ENCODE data around the gene ALKBH4.
"Not testable (repeated sequence)": the region's sequence is repeated elsewhere in the genome, so short reads cannot be mapped to it uniquely, and the experiment has no call there.

Gene ALKBH4

GRCh38 chr7:102426268-102427018, 38.2 kb downstream of the ALKBH4 start:
- DNase-seq = no peak

DNA sequence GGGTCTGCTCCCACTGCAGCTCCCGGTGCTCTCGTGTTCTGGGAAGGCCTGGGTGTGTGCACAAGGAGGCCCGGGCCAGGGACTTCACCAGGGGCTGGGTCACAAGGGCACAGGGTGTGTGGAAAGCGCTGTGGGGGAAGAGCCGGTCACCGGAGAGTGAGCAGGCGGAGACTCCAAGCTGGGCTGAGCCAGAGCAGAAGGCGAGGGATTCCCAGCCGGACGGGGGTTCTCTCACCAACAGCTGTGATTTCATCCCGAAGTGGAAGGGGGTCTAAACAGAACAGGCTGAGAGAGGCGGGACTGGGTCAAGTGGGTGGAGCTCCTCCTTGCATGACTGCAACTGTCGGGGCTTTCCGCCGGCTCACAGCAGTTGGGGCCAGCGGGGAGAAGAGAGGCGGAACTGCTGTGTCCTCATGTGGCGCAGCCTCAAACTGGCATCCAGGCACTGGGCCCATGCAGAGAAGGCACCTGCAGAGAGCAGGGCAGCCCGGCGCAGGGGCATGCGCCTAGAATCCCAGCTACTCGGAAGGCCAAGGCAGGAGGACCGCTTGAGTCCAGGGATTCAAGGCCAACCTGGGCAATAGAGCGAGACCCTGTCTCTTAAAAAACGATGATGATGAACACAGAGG, 38.9 kb downstream of the ALKBH4 start:
- DNase-seq = no peak

GRCh38 chr7:102424787-102425218, 39.9 kb downstream of the ALKBH4 start:
- DNase-seq = no peak

- DNase-seq = no peak
Observed at GRCh38 chr7:102424129-102424551, 40.5 kb downstream of the ALKBH4 start.

DNA sequence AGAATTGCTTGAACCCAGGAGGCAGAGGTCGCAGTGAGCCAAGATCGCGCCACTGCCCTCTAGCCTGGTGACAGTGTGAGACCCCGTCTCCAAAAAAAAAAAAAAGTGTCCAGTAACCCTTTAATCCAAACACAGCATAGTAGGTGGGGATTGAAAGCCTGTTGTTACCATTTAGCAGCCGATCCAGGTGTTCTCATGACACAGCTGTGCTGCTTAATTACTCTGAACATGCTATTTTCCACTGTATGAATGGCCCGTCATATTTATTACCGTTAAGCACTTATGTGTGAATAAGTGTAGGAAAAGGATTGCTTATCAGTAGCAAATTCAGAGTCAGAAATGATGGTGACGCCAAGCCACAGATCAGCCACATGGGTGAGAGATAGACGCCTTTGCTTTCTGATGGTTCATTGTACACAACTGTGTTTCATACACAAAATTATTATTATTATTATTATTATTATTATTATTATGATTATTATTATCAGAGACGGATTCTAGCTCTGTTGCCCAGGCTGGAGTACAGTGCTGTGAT, 42.9 kb downstream of the ALKBH4 start:
- no peak for DNase-seq

DNA sequence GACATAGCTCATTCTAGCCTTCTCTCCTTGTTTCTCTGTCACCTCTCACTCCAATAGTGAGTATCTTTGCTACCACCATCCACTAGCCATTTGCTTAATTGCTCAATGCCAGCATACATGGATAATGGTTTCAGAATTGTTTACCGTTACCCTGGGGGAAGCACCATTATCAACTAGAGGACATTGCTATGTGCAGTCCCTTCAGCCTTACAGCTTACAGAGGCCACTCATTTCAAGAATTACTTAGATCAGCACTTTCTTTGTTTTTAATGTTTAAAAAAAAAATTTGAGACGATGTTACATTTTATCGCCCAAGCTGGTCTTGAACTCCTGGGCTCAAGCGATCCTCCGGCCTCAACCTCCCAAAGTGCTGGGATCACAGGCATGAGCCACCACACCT, 46.1 kb downstream of the ALKBH4 start:
- DNase-seq = no peak

DNA sequence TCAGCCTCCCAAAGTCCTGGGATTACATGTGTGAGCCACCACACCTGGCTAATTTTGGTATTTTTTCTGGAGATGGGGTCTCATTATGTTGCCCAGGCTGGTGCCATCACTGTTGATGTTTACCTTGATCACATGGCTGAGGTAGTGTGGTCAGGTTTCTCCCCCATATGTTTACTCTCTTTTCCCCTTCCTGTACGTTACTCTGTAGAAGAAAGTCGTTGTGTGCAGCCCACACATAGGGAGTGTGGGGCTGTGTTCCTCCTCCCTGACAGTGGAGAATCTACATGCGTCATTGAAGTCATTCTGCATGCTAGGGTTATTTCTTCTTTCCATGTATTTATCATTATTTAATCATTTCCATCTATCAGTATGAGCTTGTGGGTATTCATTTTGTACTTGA, 47.6 kb downstream of the ALKBH4 start:
- DNase-seq = no peak

- DNase-seq = no peak
Observed at GRCh38 chr7:102416406-102416805, 48.3 kb downstream of the ALKBH4 start.

DNA sequence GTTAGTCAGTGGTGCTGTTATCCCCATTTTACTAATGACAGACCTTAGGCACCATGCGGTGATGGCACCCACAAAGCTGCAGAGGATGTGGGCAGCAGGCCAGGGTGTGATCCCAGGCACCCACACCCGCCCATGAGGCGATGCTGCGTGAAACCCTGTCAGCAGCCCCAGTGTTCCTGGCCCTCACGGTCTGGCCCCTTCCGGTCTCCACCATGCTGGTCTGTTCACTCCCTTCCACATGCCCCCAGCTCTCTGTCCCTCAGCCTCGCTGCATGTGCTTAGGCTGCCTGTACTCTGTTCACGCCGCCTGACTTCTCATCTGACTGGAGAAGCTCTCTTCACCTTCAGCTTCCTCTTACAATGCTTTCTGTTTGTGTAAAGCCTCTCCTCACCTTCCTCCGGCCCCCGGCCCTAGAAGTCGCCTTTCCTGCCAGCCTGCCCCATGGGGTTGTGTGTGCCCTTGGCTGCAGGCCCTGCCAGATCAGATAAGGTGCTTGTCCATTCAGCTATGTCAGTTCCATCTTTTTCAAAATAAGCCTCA, 48.9 kb downstream of the ALKBH4 start:
- no peak for DNase-seq

GRCh38 chr7:102413611-102414010, 51.1 kb downstream of the ALKBH4 start:
- DNase-seq = no peak

DNA sequence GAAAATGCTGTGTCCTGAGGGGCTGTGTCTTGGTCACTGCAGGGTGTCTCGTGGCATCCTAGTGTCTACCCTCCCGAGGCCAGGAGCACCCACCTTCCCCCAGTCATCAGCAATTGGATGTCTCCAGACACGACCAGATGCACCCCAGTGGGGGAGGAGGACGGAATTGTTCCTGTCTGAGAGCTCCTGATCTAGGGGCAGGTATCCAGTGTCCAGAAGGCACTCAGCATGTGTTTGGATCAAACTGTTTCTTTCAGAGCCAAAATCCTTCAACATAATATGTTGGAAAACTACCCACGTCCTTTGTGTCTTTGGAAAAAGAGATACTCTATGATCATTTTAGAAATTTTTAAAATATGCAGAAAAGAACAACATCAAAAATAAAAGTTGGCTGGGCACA, 51.6 kb downstream of the ALKBH4 start:
- no peak for DNase-seq

DNA sequence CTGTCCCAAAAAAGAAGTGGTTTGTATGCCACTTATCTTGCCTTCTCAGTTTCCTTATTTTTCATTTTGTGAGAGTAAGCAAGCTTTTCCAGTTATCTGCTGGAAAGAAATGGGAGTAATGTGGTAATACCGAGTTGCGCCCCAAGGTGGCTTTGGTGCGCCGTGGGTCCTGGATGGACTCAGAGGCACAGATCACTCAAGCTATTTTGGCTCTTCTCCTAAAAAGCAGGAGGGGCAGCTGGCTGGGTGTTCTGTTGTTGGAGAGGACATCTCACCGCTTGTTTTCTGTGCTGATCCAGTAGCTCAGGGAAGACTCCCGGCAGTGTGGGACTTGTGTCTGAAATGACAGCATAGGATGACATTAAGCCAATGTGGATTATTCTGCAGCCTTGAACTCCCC, 52.1 kb downstream of the ALKBH4 start:
- no peak for DNase-seq

GRCh38 chr7:102410918-102411317, 53.7 kb downstream of the ALKBH4 start:
- DNase-seq = no peak

- no peak for DNase-seq
Observed at GRCh38 chr7:102410123-102410522, 54.5 kb downstream of the ALKBH4 start.

- no peak for DNase-seq
Observed at GRCh38 chr7:102409340-102409739, 55.3 kb downstream of the ALKBH4 start.

DNA sequence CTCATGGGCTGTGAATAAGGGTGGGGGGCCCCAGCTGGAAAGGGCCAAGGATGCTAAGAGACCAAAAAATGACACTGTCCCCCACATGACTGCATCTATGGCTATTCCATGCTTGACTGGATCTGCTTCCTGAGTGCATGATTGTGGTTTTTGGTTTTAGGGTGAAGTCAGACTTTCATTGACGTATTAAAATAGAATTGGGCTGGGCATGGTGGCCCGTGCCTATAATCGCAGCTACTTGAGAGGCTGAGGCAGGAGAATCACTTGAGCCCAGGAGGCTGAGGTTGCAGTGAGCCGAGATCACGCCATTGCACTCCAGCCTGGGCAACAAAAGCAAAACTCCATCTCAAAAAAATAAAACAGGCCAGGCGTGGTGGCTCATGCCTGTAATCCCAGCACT, 56.1 kb downstream of the ALKBH4 start:
- not testable (repeated sequence) for DNase-seq

DNA sequence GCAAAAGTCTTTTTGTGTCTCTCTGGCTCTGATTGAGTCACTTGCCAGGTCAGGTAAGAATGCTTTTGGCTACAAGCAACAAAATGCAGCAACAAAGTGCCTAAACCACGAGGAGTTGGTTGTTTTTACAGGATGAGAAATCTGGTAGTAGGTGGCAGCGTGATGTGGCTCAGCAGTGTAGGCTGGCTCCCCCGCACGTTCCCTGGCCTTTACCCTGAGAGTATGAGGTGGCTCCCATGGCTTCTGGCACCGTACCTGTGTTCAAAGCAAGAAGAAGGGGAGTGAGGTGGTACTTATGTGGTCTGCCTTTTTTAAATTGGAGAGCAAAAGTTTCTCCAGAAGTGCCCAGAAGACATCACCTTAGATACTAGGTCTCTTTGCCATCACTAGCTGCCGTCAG, 56.8 kb downstream of the ALKBH4 start:
- DNase-seq = no peak
